ENCODE measurements around the gene MTUS2.

DNA sequence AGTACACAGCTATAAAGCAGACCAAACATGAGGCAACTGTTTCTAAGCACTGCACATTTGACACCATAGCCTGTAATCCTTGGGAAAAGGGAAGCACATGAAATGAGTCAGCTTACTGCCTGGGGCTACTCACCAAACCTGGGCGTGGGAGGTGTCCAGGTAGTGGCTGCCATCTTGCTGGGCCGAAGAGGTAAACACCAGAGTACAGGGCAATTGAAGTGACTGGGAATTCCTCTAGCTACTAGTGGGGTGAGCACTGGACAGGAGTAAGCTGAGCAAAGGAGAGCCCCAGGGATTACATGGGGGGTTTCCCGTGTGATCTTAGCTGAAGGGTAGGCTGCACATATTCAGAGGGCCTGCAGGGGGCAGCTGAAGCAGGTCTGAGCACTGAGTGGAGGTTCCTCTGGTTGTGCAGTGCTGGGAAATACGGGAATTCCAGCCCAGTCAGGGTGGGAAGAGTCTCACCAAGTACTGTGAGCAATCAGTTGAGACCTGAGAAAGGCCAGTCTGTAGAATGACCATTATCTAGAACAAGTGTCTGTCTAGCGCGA, 634.9 kb downstream of the MTUS2 start:
- TF ChIP-seq TEAD4 (IDR thresholded peaks at IDR 0.05; ENCODE audit: low read depth, low read length) = 0 out of 2 replicates have a peak, but pooled peaks have one; percentile 24
- TF ChIP-seq POLR2AphosphoS5 (IDR thresholded peaks at IDR 0.05; ENCODE audit: low read depth, low read length) = no peak
- TF ChIP-seq POLR2A (IDR thresholded peaks at IDR 0.05; ENCODE audit: control extremely low read depth in 1 of 2, low read depth in 2 of 2, low read length in 2 of 2) = no peak
- no peak for TF ChIP-seq ATF2 (IDR thresholded peaks at IDR 0.05; ENCODE audit: low read length)
- TF ChIP-seq, protein P1, sequence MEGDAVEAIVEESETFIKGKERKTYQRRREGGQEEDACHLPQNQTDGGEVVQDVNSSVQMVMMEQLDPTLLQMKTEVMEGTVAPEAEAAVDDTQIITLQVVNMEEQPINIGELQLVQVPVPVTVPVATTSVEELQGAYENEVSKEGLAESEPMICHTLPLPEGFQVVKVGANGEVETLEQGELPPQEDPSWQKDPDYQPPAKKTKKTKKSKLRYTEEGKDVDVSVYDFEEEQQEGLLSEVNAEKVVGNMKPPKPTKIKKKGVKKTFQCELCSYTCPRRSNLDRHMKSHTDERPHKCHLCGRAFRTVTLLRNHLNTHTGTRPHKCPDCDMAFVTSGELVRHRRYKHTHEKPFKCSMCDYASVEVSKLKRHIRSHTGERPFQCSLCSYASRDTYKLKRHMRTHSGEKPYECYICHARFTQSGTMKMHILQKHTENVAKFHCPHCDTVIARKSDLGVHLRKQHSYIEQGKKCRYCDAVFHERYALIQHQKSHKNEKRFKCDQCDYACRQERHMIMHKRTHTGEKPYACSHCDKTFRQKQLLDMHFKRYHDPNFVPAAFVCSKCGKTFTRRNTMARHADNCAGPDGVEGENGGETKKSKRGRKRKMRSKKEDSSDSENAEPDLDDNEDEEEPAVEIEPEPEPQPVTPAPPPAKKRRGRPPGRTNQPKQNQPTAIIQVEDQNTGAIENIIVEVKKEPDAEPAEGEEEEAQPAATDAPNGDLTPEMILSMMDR (IDR thresholded peaks at IDR 0.05; ENCODE audit: control extremely low read depth in 1 of 3, insufficient read depth in 1 of 3, low read depth in 1 of 3, low read length in 3 of 3) = peak; percentile 47 to 71 (median 58)
- TF ChIP-seq, protein P2, sequence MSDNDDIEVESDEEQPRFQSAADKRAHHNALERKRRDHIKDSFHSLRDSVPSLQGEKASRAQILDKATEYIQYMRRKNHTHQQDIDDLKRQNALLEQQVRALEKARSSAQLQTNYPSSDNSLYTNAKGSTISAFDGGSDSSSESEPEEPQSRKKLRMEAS (IDR thresholded peaks at IDR 0.05) = no peak
- no peak for TF ChIP-seq BRCA1 (IDR thresholded peaks at IDR 0.05; ENCODE audit: low read depth, low read length)
- TF ChIP-seq SP1 (IDR thresholded peaks at IDR 0.05; ENCODE audit: low read depth, low read length) = no peak
- no peak for TF ChIP-seq EP300 (IDR thresholded peaks at IDR 0.05; ENCODE audit: borderline replicate concordance in 1 of 2, low read depth in 2 of 2, low read length in 2 of 2)
- TF ChIP-seq GTF2F1 (IDR thresholded peaks at IDR 0.05; ENCODE audit: borderline replicate concordance, low read depth, low read length) = no peak
- no peak for TF ChIP-seq ATF3 (IDR thresholded peaks at IDR 0.05; ENCODE audit: insufficient read depth, low read depth, low read length)
- TF ChIP-seq KDM1A (IDR thresholded peaks at IDR 0.05; ENCODE audit: borderline replicate concordance, low read length) = no peak
